ENCODE data around the gene TARS3. TPM values are rescaled to one million over a fixed set of nuclear protein-coding genes. Genes with fewer than 3 reads are reported as not detected.
"Not testable (repeated sequence)": the region's sequence is repeated elsewhere in the genome, so short reads cannot be mapped to it uniquely, and the experiment has no call there.

TARS3 gene
- 19.9 TPM for polyA plus RNA-seq (ENCODE audit: insufficient read length)

- DNase-seq = peak; percentile 89
Observed at GRCh38 chr15:101723874-101724674, at the start of gene TARS3. Gene TARS3 (minus strand): TSS chr15:101724473. CDS start chr15:101724387, 86 bp downstream.

GRCh38 chr15:101773496-101774100 lies 49.3 kb upstream of the TARS3 start:
- DNase-seq = no peak

- no peak for DNase-seq
Observed at GRCh38 chr15:101772921-101773320, 48.6 kb upstream of the TARS3 start.

GRCh38 chr15:101767083-101767640 lies 42.9 kb upstream of the TARS3 start:
- DNase-seq = not testable (repeated sequence)

GRCh38 chr15:101765772-101766456 lies 41.6 kb upstream of the TARS3 start:
- DNase-seq = no peak

GRCh38 chr15:101765340-101765671 lies 41.0 kb upstream of the TARS3 start:
- DNase-seq = not testable (repeated sequence)

GRCh38 chr15:101764669-101765339 lies 40.5 kb upstream of the TARS3 start:
- DNase-seq = not testable (repeated sequence)

GRCh38 chr15:101746716-101747082 lies 22.4 kb upstream of the TARS3 start:
- not testable (repeated sequence) for DNase-seq

GRCh38 chr15:101734837-101735236 lies 10.6 kb upstream of the TARS3 start:
- DNase-seq = not testable (repeated sequence)

- no peak for DNase-seq
Observed at GRCh38 chr15:101733545-101733944, 9.3 kb upstream of the TARS3 start.

GRCh38 chr15:101732772-101733171 lies 8.5 kb upstream of the TARS3 start:
- no peak for DNase-seq

GRCh38 chr15:101731746-101732145 lies 7.5 kb upstream of the TARS3 start:
- no peak for DNase-seq

- DNase-seq = no peak
Observed at GRCh38 chr15:101727186-101727585, 2.9 kb upstream of the TARS3 start.

- DNase-seq = no peak
Observed at GRCh38 chr15:101725073-101725472, 800 bp upstream of the TARS3 start.

GRCh38 chr15:101724675-101725005 lies 367 bp upstream of the TARS3 start:
- no peak for DNase-seq

- no peak for DNase-seq
Observed at GRCh38 chr15:101723171-101723873, 951 bp downstream of the TARS3 start.

- no peak for DNase-seq
Observed at GRCh38 chr15:101718896-101719295, 5.4 kb downstream of the TARS3 start.

GRCh38 chr15:101712078-101712477 lies 12.2 kb downstream of the TARS3 start:
- DNase-seq = no peak

- no peak for DNase-seq
Observed at GRCh38 chr15:101710806-101711205, 13.5 kb downstream of the TARS3 start.

GRCh38 chr15:101709466-101709865 lies 14.8 kb downstream of the TARS3 start:
- DNase-seq = no peak

- no peak for DNase-seq
Observed at GRCh38 chr15:101707983-101708382, 16.3 kb downstream of the TARS3 start.

GRCh38 chr15:101702077-101702476 lies 22.2 kb downstream of the TARS3 start:
- DNase-seq = no peak

All from hindlimb muscle (tissue), 1 donor.